Stimulated activated CD4-positive, alpha-beta T cell treated with anti-CD3 and anti-CD28 coated beads, Interleukin-2, amount 100 ng/mL, for 24 hours (primary cell): ENCODE results near the gene ATG9B.

ENCODE experiments used
- DNase-seq, 2 donors: peaks; one replicate each; pipeline ENCODE4 v3.0.0-alpha.2; 2020

Gene ATG9B

DNA sequence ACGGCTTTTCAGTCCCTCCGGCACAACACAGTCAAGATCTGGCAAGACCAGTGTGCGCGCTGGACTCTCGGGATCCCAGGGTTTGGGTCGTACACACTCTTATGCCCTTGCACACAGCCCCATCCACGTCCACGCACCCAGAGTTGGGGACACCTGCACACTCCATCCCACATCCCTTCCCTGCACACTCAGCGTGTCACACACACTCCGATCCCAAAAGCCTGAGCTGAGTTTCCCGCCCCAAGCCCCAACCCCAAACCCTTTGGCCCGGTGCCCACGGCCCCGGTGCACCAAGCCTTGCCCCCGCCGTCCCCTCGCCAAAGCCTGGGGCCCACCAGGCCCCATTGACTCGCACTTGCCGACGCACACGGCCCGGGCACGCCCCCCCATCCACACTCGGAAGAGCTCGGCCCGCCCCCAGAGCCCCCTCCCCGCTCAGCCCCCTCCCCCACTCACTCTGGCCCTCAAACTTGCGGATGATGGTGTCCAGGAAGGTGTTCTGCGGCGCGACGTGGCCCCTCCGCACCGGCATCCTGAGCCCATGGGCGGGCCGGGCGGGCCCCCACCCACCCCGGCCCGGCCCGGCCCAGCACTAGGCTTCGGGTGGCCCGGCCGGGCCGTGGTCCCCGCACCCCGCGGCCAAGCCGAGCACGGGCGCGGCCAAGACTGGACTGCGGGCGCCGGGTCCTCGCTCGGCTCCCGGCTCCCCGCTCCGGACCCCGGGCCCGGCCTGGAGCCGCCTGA lies 46.7 kb downstream of the ATG9B start:
- DNase-seq: no peak

DNA sequence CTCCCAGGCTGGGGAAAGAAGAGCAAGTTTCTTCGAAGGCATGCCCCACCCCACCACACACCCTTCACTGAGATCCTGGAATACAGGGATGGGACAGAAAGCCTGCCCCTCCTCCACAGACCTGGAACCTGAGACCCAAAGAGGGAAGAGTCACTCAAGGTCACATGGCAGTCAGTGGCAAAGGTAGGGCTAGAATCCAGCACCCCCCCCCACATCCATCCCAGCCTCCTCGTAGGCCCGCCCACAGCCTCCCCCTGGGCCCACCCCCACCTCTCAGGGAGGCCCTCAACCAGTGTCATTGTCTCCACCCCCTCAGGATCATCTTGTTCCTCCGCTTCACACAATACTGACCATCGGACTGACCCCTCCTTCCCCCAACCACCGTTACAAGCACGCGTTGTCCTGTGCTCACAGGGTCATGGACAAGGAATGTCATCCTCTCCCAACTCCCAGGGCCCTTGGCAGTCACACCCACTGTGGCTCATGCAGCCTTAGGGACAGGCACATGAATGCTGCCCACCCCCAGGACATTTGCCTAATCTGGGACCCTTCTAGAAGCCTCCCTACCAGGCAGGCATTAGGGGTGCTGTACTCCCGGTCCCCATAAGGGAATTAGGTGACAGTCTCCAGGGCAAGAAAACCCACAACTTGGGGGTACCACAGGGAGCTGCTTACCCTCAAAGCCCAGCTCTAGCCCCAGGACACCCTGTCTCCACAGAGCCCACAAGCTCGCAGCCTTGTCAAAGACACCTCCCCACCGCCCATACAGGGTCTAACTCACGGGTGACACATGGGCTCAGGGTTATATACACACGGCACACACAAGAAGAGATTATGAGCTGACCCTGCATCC lies 47.5 kb downstream of the ATG9B start:
- no peak for DNase-seq

DNA sequence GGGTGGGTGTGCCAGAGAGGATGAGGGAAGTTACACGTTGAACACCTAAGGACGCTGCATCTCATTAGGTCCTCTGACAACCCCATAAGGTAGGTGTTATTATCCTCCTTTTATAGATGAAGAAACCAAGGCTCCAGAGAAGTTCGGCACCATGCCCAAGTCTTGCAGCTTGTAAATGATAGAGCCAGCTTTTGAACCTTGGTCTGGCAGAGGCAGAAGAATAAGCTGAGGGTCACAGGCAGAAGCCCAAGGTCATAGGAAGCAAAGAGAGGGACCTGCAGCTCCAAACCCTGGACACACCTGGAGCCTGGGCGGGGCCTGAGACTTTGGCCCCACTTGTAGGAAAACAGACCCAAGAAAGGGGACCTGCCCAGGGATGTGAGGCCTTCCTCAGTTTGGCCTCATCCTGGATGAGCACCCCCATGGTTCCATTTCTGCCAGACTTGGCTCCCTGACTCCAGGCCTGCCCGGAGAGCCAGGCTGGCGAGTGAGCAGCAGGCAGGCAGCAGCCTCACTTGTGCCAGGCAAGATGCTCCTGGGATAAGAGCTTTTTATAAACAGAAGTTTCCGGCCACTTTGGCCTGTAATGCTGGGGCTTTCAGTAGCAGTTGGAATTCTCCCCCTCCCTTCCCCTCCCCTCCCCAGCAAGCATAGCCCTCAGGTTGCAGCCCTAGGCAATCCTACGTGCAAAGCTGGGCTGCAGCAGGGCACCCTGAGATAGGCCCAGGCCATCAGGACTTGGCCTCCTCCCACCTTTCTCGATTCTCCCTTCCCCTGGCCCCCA lies 48.6 kb downstream of the ATG9B start:
- no peak for DNase-seq

DNA sequence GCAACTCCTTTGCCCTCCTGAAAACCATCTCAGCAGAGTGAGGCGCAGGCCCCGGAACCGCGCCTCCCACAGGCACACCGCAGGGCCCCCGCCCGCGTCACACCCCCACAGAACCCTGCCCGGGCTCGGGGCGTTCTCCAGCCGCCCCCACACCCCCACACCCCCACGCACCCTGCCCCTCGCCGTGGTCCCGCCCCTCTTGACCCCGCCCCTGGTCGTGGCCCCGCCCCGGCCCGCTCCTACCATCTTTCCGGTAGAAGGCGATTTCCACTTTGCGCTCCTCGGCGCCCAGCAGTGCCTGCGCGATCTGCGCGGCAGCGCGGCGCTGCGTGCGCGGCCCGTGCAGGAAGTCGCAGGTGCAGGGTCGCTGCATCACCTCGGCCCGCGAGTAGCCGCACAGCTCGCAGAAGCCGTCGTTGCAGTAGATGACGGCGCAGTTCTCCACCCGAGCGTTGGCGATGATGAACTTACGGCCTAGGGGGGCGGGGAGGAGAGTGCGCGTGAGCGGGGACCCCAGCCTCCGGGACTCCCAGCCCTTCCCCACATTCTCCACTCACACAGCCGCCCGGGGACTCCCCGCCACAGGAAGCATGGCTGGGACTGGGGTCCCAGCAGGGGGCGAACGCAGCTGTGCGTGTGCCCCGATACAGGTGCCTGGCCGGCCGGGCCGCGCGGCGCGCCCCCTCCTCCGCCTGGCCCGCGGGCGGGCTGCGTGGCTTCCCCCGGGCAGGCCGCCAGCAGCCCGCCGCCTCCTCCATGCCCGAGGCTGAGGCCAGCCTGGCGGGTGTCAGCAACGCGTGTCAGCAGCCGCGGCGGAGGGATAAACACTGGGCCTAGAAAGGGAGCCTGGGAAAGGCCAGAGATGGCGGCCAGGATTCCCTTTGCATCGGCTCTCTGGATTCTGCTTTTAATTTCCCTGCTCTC lies 49.6 kb downstream of the ATG9B start:
- DNase-seq: peak; percentile 77 to 82

DNA sequence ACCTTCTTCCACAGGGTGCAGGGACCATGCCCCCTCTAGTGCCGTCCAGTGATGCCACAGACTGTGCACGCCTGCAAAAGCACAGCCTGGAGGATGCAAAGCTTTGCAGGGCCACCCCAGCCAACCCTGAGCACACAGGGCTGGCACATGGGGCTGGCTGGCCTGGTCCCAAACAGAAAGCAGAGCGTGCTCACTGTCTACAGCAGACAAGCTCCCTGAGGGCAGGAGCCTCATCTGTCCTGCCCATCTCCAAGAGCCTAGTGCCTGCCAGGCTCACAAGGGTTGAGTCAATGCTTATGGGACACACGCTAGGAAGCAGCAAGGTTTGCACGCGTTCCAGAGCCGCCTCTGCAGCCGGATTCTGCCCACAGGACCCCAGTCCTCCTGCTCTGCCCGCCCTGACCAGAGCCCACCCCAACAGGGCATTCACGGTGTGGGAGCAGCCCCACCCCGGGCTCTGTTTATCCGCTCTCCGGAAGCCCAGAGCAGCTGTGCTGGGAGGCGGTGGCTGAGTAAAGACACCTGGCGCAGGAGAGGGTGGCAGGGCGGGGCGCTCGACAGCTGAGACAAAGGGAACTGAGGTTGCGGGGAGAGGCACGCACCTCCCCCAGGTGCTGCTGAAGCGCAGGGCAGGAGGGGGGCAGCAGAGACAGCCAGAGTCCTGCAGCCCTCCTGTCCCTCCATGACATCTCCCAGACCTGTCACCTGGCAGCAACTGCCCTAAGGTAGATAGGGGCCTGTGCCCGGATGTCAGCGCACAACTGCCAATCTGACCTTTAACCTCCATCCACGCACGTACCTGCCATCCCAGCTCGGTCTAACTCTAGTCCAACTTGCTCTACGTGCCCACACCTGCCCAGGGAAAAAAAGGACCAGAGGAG lies 50.5 kb downstream of the ATG9B start:
- DNase-seq: no peak

DNA sequence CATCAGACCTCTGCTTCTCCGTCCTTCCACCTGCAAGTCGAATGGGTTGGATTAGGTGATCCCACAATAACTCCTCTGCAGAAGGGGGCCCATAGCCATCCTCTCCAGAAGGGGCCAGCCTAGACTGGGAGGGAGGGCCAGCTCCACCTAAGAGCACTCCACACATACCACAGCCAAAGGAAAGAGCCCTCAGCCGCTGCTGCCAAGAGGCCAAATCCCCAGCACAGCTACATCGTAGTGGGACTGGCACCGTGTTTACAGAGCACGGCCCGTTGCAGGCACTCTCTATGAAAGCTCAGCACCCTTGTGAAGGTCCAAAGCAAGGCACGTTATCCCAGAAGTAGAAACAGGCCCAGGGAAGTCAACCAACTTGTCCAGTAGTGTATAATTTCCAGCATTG lies 51.6 kb downstream of the ATG9B start:
- DNase-seq: no peak

DNA sequence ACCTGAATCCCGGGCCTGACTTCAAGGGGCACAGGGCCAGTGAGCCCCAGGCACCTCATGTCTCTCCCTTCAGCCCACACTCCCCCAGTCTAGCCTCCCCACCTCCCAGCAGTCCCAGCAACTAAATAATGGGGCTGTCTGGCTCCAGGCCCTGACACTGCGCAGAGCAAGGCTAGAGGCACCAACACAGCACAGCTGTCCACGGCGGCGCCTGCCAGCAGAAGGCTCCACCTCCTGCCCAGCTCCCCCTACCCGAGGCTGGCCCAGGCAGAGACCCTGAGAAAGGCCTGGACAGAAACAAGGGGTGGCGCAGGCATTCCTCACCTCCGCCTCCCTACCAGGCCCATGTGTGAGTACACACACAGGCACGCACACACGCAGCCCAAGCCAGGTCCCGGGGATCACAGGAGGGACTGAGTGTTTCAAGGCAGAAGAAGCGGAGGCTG lies 52.2 kb downstream of the ATG9B start:
- no peak for DNase-seq

DNA sequence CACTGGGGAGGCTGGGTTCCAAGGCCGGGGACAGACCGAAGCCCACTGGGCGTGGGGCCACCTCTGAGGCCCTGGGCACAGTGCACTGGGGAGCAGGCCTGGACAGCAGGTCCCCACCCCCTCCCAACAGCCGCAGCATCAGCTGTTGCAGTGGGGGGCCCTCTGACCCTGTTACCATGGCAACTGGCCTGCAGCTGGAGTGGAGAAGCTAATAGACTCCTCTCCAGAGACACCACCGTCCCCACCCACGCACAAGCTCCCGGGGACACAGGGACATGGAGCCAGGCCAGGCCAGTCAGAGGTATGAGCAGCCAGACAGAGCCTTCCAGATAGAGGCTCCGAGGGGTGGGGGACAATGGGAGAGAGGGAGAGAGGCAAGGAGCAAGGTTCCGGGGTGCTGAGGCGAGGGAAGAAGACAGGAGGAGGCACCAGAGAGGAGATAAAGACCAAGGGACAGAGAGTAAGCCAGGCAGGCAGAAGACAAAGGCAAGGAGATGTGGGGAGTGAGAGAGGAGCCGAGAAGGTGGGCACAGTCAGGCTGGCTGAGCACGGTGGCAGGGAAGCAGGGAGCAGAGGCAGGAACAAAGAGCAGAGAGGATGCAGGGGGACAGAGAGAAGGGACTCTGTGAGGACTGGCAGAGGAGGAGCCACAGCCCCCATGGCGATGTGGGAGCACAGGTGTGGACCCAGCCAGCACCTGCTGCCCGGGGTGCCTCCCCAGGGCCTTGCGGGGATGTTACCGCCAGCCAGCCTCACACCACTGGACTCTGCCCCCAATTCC lies 52.9 kb downstream of the ATG9B start:
- DNase-seq: no peak

DNA sequence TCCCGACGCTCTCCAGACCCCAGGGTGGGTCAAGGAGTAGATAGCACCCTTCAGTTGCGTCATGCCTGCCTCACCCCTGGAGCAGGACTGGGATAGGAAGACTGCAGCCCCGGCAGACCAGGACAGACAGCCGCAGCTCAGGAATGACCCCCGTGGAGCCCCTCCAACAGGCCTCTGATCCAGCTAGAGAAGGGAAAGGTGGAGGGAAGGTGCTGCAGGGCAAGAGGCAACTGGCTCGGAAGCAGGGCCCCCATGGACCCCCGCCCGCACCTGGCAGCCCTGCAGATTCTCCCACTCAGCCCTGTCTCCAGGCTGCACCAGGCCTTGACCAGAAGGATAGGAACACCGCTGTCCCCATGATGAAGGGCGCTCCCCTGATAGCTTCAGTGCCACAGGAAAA lies 53.9 kb downstream of the ATG9B start:
- no peak for DNase-seq

DNA sequence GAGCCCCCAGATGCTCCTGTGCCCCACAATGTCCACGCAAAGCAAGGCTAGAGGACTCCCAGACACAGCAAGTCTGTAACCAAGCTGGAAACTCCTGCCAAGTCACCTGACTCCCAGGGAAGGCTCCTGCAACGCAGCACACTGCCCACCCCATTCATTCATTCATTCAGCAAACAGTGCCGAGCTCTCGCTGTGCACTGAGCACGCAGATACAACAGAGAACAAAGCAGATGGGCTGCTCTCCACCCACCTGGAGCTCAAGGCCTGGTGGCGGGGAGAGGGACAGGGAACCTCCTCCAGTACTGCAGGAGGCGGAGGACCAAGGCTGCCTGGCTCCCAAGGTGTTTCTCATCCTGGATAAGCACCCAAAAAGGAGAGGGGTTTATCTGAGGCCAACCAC lies 54.8 kb downstream of the ATG9B start:
- DNase-seq: no peak

DNA sequence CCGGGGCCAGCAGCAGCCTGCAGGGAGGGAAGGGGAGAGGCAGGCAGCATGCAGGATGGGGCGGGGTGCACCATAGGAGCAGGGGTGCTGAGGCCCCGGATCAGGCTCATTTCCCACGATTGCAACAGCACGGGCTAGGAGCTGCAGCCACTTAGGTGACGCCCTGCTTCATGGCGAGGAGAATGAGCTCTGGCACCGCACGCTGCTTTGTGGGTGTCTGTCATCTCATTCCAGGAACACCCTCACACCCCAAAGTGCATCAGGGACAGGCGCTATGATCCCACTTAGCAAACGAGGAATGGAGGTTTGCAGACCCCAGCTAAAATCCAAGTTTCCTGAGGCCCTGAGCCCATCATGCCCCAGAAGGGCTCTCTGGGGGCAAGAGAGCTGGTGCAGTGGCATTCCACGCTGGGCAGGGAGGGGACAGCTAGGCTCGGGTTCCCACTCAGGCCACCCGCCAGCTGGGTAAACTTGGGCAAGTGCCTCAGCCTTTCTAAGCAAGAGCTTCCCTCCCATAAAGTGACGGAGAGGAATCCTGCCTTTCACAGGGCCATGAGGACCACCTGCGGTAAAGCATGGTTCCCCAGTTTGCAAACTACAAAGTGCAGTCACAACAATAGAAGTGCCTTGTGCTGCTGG lies 55.4 kb downstream of the ATG9B start:
- DNase-seq: no peak

DNA sequence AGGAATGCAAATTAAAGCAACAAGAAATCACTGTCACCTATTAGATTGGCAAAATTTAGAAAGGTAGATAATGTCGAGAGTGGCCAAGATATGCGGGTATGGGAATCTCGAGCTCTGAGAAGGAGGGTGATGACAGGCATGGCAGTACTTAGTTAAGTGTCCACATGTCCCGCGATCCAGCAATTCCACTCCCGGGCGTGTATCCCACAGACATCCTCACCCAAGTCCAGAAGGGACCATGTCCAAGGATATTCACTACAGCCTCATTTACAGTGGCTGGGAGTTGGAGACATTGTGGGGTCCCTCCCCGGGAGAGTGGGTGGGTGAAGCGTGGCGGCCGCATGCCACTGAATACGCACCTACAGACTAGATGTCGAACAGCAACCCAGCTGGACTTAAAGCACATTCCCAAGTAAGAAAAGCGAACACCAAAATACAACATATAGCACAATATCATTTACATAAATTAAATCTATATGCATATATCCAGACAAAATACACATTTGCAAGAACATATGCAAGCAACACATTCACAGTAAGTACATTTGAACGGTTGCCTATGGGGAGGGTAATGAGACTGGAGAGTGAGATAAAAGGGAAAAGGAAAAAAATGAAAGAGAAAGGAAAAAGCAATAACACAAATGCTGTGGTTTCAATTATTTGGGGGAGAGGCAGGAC lies 56.1 kb downstream of the ATG9B start:
- DNase-seq: no peak

DNA sequence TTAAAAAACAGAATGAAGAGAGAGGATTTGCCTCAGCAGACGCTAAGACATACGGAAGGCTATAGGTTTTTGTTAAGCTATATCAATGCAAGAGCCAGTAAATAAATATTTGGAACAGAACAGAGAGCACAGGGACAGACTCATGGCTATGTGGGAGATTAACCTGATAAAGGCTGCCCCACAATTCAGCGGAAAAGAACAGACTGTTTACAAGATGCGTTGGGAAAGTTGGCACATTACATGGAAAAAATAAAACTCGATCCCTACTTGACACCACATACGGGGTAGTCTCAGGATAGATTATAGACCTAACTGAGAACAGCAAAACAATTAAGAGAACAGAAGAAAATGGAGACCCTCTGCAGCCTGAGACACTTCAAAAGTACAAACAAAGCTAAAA lies 56.9 kb downstream of the ATG9B start:
- no peak for DNase-seq

DNA sequence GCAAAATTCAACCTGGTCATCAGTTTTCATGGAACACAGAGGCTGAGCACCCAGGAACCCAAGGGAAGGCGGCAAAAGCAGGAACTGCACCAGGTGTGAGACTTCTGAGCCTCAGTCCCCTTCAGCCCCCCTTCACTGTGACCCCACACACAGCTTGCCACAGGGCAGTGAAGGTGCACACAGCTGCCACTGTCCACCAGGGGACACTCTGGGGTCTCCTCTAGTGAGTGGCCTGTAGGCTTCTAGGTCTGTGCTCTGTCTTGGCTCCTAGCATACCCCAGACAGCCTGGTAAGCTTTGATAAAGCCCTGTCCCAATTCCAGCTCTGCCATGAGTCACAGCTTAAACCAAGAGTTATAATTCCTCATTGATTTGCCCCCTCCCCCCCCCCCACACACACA lies 58.3 kb downstream of the ATG9B start:
- DNase-seq: no peak

DNA sequence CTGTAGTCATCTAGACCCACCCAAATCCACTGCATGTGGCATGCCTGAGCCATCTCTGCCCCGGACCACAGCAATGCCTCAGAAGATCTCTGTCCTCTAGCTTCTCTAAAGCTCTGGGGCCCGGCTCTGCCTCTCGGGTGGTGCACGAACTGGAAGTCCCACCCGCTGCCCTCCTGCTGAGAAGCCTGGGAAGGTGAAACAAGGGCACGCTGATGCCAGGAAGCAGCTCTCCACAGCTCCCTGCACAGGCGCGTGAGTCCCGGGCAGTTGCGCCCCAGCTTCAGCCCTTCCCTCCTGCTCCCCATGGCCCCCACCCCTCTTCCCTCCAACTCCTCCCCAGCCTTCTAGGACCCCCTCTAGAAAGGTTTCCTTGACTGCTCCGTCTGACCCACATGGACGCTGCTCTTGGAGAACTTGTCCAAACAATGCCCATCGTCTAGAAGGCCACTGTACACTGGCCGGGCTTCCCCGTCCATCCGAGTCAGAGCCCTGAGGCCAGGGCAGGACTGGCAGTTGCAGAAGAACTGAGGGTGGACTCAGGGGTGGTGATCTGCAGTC lies 58.9 kb downstream of the ATG9B start:
- DNase-seq: no peak
